ENCODE results near the gene PDE4D.

- TF ChIP-seq CTCF (optimal IDR thresholded peaks at IDR 0.05 in 1 of 3, IDR thresholded peaks at IDR 0.05 in 1 of 3, conservative IDR thresholded peaks at IDR 0.05 in 1 of 3; ENCODE audit: extremely low read depth in 1 of 3, insufficient read depth in 2 of 3, low read length in 3 of 3) (no peak), EZH2 (IDR thresholded peaks at IDR 0.05; ENCODE audit: low read length) (no peak)
Observed at GRCh38 chr5:59833448-59833847, 60.1 kb downstream of the PDE4D start.
